ENCODE measurements around the gene TMEM186.
"Not testable (repeated sequence)": the region's sequence is repeated elsewhere in the genome, so short reads cannot be mapped to it uniquely, and the experiment has no call there.

Gene TMEM186

DNA sequence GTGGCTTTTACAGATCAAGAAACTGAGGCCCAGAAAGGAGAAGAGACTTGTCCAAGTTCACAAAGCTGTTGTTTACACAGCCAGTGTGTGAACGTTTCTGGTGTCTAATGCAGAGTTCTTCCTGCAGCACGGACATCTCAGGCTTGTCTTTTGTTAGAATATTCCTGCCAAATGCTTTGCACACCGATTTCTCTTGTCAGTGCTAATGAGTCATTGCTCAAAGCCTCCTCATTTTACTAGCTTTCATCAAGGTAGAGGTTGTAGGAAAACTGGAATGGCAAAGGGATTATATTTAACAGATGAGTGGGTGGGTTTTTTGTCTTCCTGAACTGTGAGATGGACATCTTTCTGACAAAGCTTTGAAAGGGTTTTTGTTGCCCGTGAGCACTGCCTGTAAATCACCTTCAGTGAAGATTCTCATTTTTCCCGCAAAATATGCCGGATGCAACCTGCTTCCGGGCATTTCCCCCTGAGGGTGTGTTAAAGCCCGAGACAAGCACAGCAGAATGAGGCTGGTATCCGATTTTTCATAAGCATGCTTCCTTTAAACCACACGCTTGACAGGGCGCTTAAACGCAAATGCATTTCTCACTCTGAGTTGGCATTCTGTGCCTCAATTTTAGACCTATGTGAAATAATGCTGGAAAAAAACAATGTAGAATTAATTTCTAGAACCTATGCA, 14.9 kb upstream of the TMEM186 start:
- no peak for DNase-seq (ENCODE audit: low read depth)

DNA sequence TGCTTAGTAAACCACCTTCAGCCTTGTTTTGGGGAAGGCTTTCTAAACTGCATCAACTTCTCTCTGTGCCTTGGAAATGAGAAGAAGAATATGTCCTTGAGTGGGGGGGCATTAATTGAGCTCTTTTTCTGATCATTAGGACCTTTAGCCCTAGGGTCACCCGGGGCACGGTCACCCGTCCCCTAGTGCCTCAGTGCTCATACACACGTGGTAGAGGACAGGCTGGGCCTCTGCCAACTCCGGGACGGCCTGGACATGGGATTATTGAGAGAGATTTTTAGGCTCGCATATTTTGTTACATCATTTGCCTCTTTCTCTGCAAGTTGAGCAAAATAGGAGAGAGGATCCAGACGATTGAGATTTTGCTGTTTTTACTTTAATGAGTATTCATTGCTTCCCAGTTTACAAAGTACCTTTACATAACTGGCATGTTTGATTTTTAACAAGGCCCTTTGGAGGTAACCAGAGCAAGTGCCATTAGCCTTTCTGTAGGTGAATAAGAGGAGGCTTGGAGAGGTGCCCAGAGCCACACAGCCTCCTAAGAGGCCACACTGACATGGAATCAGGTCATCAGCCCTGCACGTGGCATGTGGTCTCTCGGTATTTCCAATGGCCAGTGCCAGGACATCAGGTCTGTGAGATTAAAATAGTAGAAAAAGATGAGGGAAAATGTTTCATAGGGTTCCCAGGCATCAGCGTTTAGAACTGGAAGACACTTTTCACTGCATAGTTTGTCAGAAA, 11.3 kb upstream of the TMEM186 start:
- DNase-seq (ENCODE audit: low read depth), result no peak

DNA sequence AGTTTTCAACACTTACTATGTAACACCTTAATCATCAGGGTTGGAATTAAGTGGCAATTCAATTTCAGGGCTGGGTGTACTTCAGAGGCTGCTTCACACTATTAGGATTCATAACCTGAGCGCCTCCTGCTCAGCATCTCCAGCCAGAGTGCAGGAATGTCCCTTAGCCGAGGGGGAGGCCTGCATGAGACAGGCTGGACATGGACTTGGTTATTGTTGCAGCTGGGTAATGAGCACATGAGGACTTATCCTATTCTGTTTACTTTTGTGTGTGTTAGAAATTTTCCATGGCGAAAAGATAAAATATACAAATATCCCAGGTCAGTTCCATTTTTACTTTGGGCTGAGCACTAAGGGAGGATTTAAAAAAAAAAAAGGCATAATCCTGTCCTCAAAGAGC, 10.6 kb upstream of the TMEM186 start:
- no peak for DNase-seq (ENCODE audit: low read depth)

- no peak for DNase-seq (ENCODE audit: low read depth)
Measured at GRCh38 chr16:8807189-8807588, 9.8 kb upstream of the TMEM186 start.

GRCh38 chr16:8806272-8806983, 9.0 kb upstream of the TMEM186 start:
- no peak for DNase-seq (ENCODE audit: low read depth)

DNA sequence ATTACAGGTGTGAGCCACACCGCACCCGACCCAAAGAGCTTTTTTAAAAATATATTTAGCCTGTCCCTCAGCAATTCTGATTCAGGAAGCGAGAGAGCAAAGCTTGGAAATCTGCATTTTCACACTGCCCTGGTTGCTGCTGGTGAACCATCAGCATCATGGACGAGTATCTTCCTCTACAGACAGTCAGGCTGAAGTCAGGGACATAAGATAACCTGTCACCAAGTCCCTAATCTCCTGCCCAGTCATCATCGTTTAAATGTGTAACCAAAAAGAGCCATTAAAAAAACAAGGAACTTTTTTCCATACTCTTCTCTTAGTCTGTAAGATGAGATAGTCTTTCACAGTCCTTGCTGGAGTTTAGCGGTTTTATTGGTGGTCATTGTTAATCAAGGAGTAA, 6.9 kb upstream of the TMEM186 start:
- DNase-seq (ENCODE audit: low read depth), result no peak

- not testable (repeated sequence) for DNase-seq (ENCODE audit: low read depth)
Measured at GRCh38 chr16:8803733-8804132, 6.3 kb upstream of the TMEM186 start.

- DNase-seq (ENCODE audit: low read depth), result no peak
Measured at GRCh38 chr16:8801701-8802100, 4.3 kb upstream of the TMEM186 start.

DNA sequence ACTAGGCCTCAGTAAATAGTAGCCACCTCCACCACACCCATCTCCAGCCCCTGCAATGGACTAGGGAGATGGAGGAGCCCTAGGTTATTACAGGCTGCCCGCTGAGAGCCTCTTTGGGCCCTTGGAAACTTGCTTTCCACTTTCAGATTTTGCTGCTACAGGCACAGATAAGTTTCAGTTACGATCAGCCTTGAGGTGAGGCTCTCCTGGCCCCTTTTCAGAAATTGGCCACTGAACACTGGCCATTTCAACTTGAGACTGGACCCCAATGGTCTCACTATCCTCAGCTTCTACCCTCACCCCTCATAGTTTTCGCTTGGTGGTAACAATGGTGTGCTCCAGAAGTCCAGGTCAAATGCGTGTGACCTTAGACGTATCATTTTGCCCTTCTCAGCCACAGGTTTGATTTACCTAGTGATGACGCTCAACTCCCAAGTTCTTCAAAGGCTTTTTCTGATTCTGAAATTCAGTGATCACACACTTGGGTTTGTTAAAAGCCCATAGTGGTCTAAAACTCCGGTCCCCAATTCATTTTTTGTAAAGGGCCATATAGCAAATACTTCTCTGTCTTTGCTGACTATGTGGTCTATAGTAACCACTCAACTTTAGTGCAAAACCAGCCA, 1.2 kb upstream of the TMEM186 start:
- DNase-seq (ENCODE audit: low read depth), result no peak

DNA sequence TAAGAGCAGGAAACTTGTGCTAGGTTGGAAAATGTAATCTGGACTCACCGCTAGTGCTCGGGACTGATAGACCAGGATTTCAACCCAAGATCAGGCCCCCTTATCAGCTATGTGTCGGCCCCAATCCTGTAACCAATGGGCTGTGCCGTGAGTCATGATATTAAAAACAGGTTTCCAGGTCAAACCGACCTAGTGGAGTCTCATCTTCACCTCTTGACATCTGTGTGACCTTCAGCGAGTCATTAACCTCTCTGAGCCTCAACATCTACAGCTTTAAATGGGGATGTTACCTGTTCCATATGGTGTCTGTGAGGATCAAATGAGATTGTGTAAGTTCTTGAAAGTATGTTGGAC, 712 bp upstream of the TMEM186 start:
- peak; percentile 15 for DNase-seq (ENCODE audit: low read depth)

GRCh38 chr16:8796469-8797363, 723 bp downstream of the TMEM186 start:
- no peak for DNase-seq (ENCODE audit: low read depth)

DNA sequence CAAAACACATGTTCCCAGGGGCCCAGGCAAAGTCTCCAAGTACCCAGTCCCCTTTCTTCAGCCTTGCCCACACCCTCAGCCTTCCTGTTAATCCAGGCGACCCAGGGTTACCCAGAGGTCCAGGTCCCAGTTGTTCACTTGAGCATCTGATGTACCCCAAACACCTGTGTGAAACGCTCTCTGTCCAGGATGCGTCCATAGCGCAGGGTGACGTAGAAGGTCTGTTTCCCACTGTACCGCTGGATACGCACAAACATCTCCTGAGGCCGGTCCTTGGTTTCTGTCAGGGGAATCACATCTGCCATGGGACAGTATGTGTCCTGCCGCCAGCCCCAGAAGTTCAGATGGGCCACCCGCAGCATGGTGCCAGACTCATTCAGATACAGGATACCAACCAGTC, 1.6 kb downstream of the TMEM186 start:
- no peak for DNase-seq (ENCODE audit: low read depth)

DNA sequence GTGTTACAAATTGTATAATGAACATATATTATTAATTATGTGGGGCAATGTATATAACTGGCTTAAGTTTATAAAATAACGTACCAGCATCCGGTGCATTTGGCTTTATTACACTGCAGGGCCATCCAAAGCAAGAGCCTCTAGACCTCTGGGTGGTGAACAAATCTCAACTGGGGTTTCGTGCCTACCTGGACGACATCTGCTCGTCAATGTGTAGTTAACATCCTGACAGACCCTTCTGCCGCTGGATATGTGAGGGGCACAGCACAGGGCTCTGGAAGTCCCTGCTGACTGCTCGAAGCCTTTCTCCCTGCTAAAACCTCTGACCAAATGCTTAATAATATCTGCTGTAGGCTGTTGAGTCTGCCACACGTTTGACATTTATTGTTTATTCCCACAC, 2.3 kb downstream of the TMEM186 start:
- no peak for DNase-seq (ENCODE audit: low read depth)

GRCh38 chr16:8788578-8789172, 8.8 kb downstream of the TMEM186 start:
- no peak for DNase-seq (ENCODE audit: low read depth)

DNA sequence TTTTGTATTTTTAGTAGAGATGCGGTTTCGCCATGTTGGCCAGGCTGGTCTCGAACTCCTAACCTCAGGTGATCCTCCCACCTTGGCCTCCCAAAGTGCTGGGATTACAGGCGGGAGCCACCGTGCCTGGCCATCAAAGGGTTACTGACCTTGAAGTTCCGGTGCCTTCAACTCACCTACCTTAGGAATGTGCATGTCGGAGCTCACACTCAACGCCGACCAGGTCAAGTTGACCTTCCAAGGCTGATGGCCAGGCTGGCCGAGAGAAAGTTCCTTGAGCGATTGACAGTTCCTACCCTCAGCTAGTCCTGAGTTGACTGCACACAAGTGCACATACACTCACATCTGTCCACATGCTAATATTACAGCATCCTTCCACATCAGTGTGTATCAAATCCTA, 11.1 kb downstream of the TMEM186 start:
- not testable (repeated sequence) for DNase-seq (ENCODE audit: low read depth)

DNA sequence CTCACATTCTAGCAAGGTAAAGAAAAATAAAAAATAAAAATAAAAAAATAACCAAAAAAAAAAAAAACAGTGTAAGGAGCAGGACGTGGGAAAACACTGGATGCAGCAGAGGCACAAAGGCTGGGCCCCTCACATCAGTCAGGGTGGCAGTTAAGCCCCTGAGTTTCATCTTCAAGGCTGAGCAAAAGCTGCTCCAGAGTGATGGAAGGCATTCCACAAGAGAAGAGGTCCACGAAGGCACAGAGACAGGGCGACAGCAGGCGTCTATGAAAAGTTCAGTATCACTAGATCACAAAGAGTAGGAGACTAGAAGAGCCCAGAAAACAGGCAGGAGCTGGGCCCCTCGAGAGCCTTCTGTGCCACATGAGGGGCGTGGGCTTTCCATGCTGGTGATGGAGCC, 12.0 kb downstream of the TMEM186 start:
- no peak for DNase-seq (ENCODE audit: low read depth)

- DNase-seq (ENCODE audit: low read depth), result no peak
Measured at GRCh38 chr16:8782673-8783072, 14.8 kb downstream of the TMEM186 start.

GRCh38 chr16:8781797-8782196, 15.6 kb downstream of the TMEM186 start:
- DNase-seq (ENCODE audit: low read depth), result no peak

DNA sequence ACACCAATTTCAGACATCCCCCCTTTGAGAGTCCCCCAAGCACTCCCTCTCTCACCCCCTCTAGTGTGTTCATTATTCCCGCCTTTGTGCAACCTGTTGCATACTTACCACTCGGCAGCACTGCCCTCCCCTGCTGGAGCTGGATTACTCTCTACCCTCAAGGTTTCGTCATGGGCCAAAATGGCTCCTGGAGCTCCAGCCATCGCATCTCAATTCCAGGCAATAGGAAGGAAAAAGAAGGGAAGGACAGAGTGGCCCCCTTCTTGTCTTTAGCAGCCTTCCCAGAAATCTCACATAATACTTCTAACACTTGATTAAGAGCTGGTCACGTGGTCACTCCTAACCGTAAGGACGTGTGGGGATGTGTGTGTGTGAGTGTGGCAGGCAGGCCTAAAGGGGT, 20.2 kb downstream of the TMEM186 start:
- no peak for DNase-seq (ENCODE audit: low read depth)

DNA sequence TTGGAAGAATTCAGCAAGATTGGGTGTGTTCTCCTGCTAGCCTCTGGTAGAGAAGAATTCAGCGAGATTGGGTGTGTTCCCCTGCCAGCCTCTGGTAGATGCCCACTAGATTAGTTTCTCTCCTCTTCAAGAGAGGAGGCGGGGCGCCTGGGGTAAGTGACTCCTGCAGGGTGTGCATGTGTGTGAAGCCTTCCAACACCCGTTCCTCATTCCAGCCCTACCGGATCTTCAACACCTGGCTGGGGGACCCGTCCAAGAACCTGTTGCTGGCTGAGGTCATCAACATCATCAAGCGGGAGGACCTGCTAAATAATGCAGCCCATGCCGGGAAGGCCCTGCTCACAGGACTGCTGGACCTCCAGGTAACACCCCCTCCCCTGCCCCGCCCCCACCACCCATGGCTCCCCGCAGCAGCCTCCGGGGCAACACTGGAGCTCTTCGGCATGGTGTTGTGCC, 21.3 kb downstream of the TMEM186 start:
- DNase-seq (ENCODE audit: low read depth), result no peak

DNA sequence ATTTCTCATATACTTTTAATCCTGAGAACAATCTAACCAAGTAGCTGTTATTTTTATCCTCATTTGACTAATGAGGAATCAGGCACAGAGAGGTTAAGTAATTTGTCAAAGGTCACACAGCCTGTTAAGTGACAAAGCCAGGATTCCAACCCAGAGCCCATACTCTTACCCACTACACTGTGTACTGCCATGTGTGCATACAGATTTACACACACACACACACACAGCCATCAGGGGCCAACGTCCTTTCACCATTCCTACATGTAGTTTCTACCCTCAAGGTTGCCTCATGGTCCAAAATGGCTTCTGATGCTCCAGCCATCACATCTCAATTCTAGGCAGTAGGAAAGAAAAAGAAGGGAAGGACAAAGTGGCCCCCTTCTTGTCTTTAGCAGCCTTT, 22.1 kb downstream of the TMEM186 start:
- no peak for DNase-seq (ENCODE audit: low read depth)

Data from GM04503 (cell line).